Endothelial cell (in vitro differentiated cells): ENCODE measurements around the gene SLC16A7. TPM values are rescaled to one million over a fixed set of nuclear protein-coding genes. Genes with fewer than 3 reads are reported as not detected.

Experiments
- DNase-seq: peaks from one replicate; pipeline ENCODE4 v3.0.0; 2021; ENCODE audit warnings: low spot score
- H3K27ac Mint-ChIP-seq: one replicate; pipeline ENCODE4 v1.8.0; 2021; ENCODE audit warnings: mixed read lengths, inconsistent platforms; ENCODE audit not compliant: unreplicated experiment
- H3K27me3 Mint-ChIP-seq: one replicate; pipeline ENCODE4 v1.8.0; 2021; ENCODE audit warnings: mild to moderate bottlenecking, moderate library complexity, mixed read lengths, inconsistent platforms; ENCODE audit not compliant: unreplicated experiment
- H3K36me3 Mint-ChIP-seq: one replicate; pipeline ENCODE4 v1.8.0; 2021; ENCODE audit warnings: mild to moderate bottlenecking, low read depth, mixed read lengths, inconsistent platforms; ENCODE audit not compliant: unreplicated experiment
- H3K4me1 Mint-ChIP-seq: one replicate; pipeline ENCODE4 v1.8.0; 2021; ENCODE audit warnings: mild to moderate bottlenecking, mixed read lengths, inconsistent platforms; ENCODE audit not compliant: unreplicated experiment
- H3K4me3 Mint-ChIP-seq: one replicate; pipeline ENCODE4 v1.8.0; 2021; ENCODE audit warnings: mild to moderate bottlenecking, mixed read lengths, inconsistent platforms; ENCODE audit not compliant: unreplicated experiment
- H3K9me3 Mint-ChIP-seq: one replicate; pipeline ENCODE4 v1.8.0; 2021; ENCODE audit warnings: mixed read lengths, inconsistent platforms; ENCODE audit not compliant: unreplicated experiment
- CTCF ChIP-seq: fragments of 200-600 bp; sonication (generic); IDR thresholded peaks from one replicate; pipeline ENCODE4 v1.5.0; 2021; ENCODE audit warnings: antibody characterized with exemption; ENCODE audit not compliant: unreplicated experiment
- total RNA-seq: library from RNA; stranded (reverse); fragmentation: NEBNext Ultra II Directional; extraction: Animal tissue kit (Norgen Biotek cat#: 25700); gene quantifications from one replicate; pipeline ENCODE4 v1.2.1, GENCODE V29; 2021; ENCODE audit not compliant: unreplicated experiment

The SLC16A7 gene
- total RNA-seq, 1 donor from 2014 or later, result 14.6 TPM

- H3K27me3 Mint-ChIP-seq, result no peaks in the 10 kb centered on the region
Observed at GRCh38 chr12:59643550-59643949, 47.7 kb downstream of the SLC16A7 start.

GRCh38 chr12:59645242-59645641 is 49.4 kb downstream of the SLC16A7 start:
- Mint-ChIP-seq H3K4me3 (no peak overlapping the region), H3K36me3 (peaks cover 8% of the 10 kb centered on the region), H3K27me3 (no peaks in the 10 kb centered on the region), H3K27ac (no peak overlapping the region), H3K4me1 (no peaks in the 10 kb centered on the region), H3K9me3 (no peaks in the 10 kb centered on the region)
- TF ChIP-seq CTCF, result no peak
- DNase-seq, result no peak

More at GRCh38 chr12:59643550-59643949, 47.7 kb downstream of the SLC16A7 start:
- H3K36me3 Mint-ChIP-seq, result peaks cover 8% of the 10 kb centered on the region
- no peak for DNase-seq
- no peak for TF ChIP-seq CTCF
- no peaks in the 10 kb centered on the region for H3K9me3 Mint-ChIP-seq
- no peak overlapping the region for H3K27ac Mint-ChIP-seq
- H3K4me1 Mint-ChIP-seq, result no peaks in the 10 kb centered on the region
- H3K4me3 Mint-ChIP-seq, result no peak overlapping the region

GRCh38 chr12:59646636-59647035 is 50.8 kb downstream of the SLC16A7 start:
- no peaks in the 10 kb centered on the region for H3K9me3 Mint-ChIP-seq
- H3K27me3 Mint-ChIP-seq, result no peaks in the 10 kb centered on the region
- H3K4me1 Mint-ChIP-seq, result no peaks in the 10 kb centered on the region
- no peak overlapping the region for H3K27ac Mint-ChIP-seq
- peaks cover 8% of the 10 kb centered on the region for H3K36me3 Mint-ChIP-seq
- TF ChIP-seq CTCF, result no peak
- H3K4me3 Mint-ChIP-seq, result no peak overlapping the region
- no peak for DNase-seq

GRCh38 chr12:59649203-59649602 is 53.4 kb downstream of the SLC16A7 start:
- Mint-ChIP-seq H3K27me3 (no peaks in the 10 kb centered on the region), H3K27ac (no peak overlapping the region), H3K4me1 (no peaks in the 10 kb centered on the region), H3K4me3 (no peak overlapping the region), H3K36me3 (peaks cover 8% of the 10 kb centered on the region), H3K9me3 (no peaks in the 10 kb centered on the region)
- TF ChIP-seq CTCF, result no peak
- no peak for DNase-seq

- no peak for TF ChIP-seq CTCF
- Mint-ChIP-seq H3K27ac (no peak overlapping the region), H3K9me3 (no peaks in the 10 kb centered on the region), H3K4me1 (no peaks in the 10 kb centered on the region), H3K36me3 (peaks cover 8% of the 10 kb centered on the region), H3K4me3 (no peak overlapping the region), H3K27me3 (no peaks in the 10 kb centered on the region)
- DNase-seq, result no peak
Observed at GRCh38 chr12:59650588-59651228, 54.9 kb downstream of the SLC16A7 start.
